Cardiac muscle cell (in vitro differentiated cells and primary cell): ENCODE data around the gene KCNK16. TPM values are rescaled to one million over a fixed set of nuclear protein-coding genes. Genes with fewer than 3 reads are reported as not detected.

Source experiments
- DNase-seq, 2 donors: peaks; one replicate each; pipeline versions ENCODE4 v3.0.0 to v3.0.0-alpha.2; 2010 to 2017; ENCODE audit warnings: low read depth in 1 of 2, low spot score in 1 of 2
- H3K27ac ChIP-seq: fragments of 200-600 bp; sonication (generic); 2 replicates; pipeline ENCODE4 v1.5.1; 2016
- H3K27me3 ChIP-seq: fragments of 200-600 bp; sonication (generic); 2 replicates; pipeline ENCODE4 v1.6.0; 2016; ENCODE audit warnings: control low read depth
- H3K36me3 ChIP-seq: fragments of 200-600 bp; sonication (generic); 2 replicates; pipeline ENCODE4 v1.5.1; 2016; ENCODE audit warnings: control low read depth
- H3K4me1 ChIP-seq: fragments of 200-600 bp; sonication (generic); 2 replicates; pipeline ENCODE4 v1.8.1; 2017; ENCODE audit warnings: low read depth, mild to moderate bottlenecking, mixed run types
- H3K4me3 ChIP-seq: fragments of 200-600 bp; sonication (generic); 2 replicates; pipeline ENCODE4 v1.5.1; 2016; ENCODE audit warnings: mild to moderate bottlenecking
- H3K9me3 ChIP-seq: fragments of 200-600 bp; sonication (generic); 2 replicates; pipeline ENCODE4 v1.5.1; 2017; ENCODE audit warnings: low read depth, mild to moderate bottlenecking, control low read depth
- CTCF ChIP-seq: IDR thresholded peaks from 2 replicates; pipeline ENCODE4 v1.5.1; 2012; ENCODE audit warnings: low read depth, mild to moderate bottlenecking, low read length
- polyA plus RNA-seq: library from polyadenylated mRNA; unstranded; fragments of >200 nt; fragmentation: Nextera tagmentation; extraction: Ambion mirVana; gene quantifications from 2 replicates; pipeline ENCODE4 v1.2.1, GENCODE V29; 2016
- total RNA-seq: library from RNA; depleted of rRNA; stranded (reverse); fragments of >200 nt; gene quantifications from 2 replicates; pipeline ENCODE4 v1.2.3, GENCODE V29; 2016

KCNK16 gene
- total and polyA plus RNA-seq, 2 experiments from 2014 or later = not detected

GRCh38 chr6:39266782-39267355 is 55.6 kb downstream of the KCNK16 start:
- Histone ChIP-seq H3K4me3 (no peak overlapping the region), H3K27me3 (no peaks in the 10 kb centered on the region), H3K4me1 (no peaks in the 10 kb centered on the region), H3K36me3 (no peaks in the 10 kb centered on the region), H3K9me3 (no peaks in the 10 kb centered on the region), H3K27ac (no peak overlapping the region)
- no peak for DNase-seq
- no peak for TF ChIP-seq CTCF

GRCh38 chr6:39266375-39266774 is 56.1 kb downstream of the KCNK16 start:
- no peaks in the 10 kb centered on the region for H3K4me1 ChIP-seq
- no peaks in the 10 kb centered on the region for H3K27me3 ChIP-seq
- no peaks in the 10 kb centered on the region for H3K36me3 ChIP-seq
- H3K4me3 ChIP-seq = no peak overlapping the region
- DNase-seq = no peak
- no peaks in the 10 kb centered on the region for H3K9me3 ChIP-seq
- TF ChIP-seq CTCF = no peak
- no peak overlapping the region for H3K27ac ChIP-seq

Other genes starting within 250 kb of the KCNK16 start
- gene SAYSD1, start 207.5 kb downstream of the KCNK16 start, total RNA-seq = 9.9 and 10.6 TPM in 2 replicates
- gene SAYSD1, start 207.5 kb downstream of the KCNK16 start, polyA plus RNA-seq = 9.9 and 12.4 TPM in 2 replicates
- 0.27 and 0.28 TPM in 2 replicates for gene KCNK5, start 93.2 kb downstream of the KCNK16 start, total RNA-seq
- gene KCNK5, start 93.2 kb downstream of the KCNK16 start, polyA plus RNA-seq = 0.21 TPM in 1 of 2 replicates, not detected in the other
- not detected in 2 replicates for gene KCNK17, start 8.3 kb downstream of the KCNK16 start, total RNA-seq
- not detected in 2 replicates for gene KCNK17, start 8.3 kb downstream of the KCNK16 start, polyA plus RNA-seq